Astrocyte (in vitro differentiated cells and primary cell): Measurements from ENCODE around the gene FAM3B. TPM values are rescaled to one million over a fixed set of nuclear protein-coding genes. Genes with fewer than 3 reads are reported as not detected.

Source experiments
- DNase-seq: peaks from one replicate; pipeline ENCODE4 v3.0.0-alpha.2; 2010; ENCODE audit warnings: low read depth
- FAIRE-seq: peaks from 2 replicates; lab custom pipeline; 2011; peaks lifted over from hg19 to GRCh38; lab: Jason Lieb, UNC
- H2AFZ ChIP-seq: 2 replicates; pipeline ENCODE4 v1.6.0; 2012; ENCODE audit warnings: low read depth, low read length, inconsistent platforms
- H3K27ac ChIP-seq: 2 replicates; pipeline ENCODE4 v1.5.1; 2011; ENCODE audit warnings: low read depth, low read length, inconsistent platforms
- H3K27me3 ChIP-seq: 2 replicates; pipeline ENCODE4 v1.6.0; 2011; ENCODE audit warnings: low read length, inconsistent platforms; ENCODE audit not compliant: insufficient read depth
- H3K36me3 ChIP-seq: 2 replicates; pipeline ENCODE4 v1.5.1; 2011; ENCODE audit warnings: low read length, inconsistent platforms; ENCODE audit not compliant: insufficient read depth
- H3K4me1 ChIP-seq: 2 replicates; pipeline ENCODE4 v1.5.1; 2011; ENCODE audit warnings: low read length, inconsistent platforms; ENCODE audit not compliant: insufficient read depth
- H3K4me2 ChIP-seq: 2 replicates; pipeline ENCODE4 v1.6.0; 2012; ENCODE audit warnings: low read length, inconsistent platforms
- H3K4me3 ChIP-seq: 2 replicates; pipeline ENCODE4 v1.5.1; 2011; ENCODE audit warnings: low read depth, mild to moderate bottlenecking, low read length, inconsistent platforms; ENCODE audit not compliant: insufficient read depth
- H3K79me2 ChIP-seq: 2 replicates; pipeline ENCODE4 v1.6.0; 2012; ENCODE audit warnings: mild to moderate bottlenecking, low read length, inconsistent platforms; ENCODE audit not compliant: insufficient read depth
- H3K9ac ChIP-seq: 2 replicates; pipeline ENCODE4 v1.6.0; 2012; ENCODE audit warnings: mild to moderate bottlenecking, low read length, inconsistent platforms
- H3K9me3 ChIP-seq: 2 replicates; pipeline ENCODE4 v1.5.1; 2012; ENCODE audit warnings: low read depth, mild to moderate bottlenecking, low read length, inconsistent platforms; ENCODE audit not compliant: insufficient read depth
- H4K20me1 ChIP-seq: 2 replicates; pipeline ENCODE4 v1.6.0; 2012; ENCODE audit warnings: low read length, inconsistent platforms; ENCODE audit not compliant: insufficient read depth
- H3K27ac Mint-ChIP-seq: one replicate; pipeline ENCODE4 v1.8.0; 2021; ENCODE audit warnings: mild to moderate bottlenecking, mixed read lengths; ENCODE audit not compliant: unreplicated experiment
- H3K27me3 Mint-ChIP-seq: one replicate; pipeline ENCODE4 v1.8.0; 2021; ENCODE audit warnings: low read depth, mixed read lengths; ENCODE audit not compliant: unreplicated experiment
- H3K36me3 Mint-ChIP-seq: one replicate; pipeline ENCODE4 v1.8.0; 2021; ENCODE audit warnings: low read depth, mixed read lengths; ENCODE audit not compliant: unreplicated experiment
- H3K4me1 Mint-ChIP-seq: one replicate; pipeline ENCODE4 v1.8.0; 2021; ENCODE audit warnings: low read depth, mixed read lengths; ENCODE audit not compliant: unreplicated experiment
- H3K4me3 Mint-ChIP-seq: one replicate; pipeline ENCODE4 v1.8.0; 2021; ENCODE audit warnings: mild to moderate bottlenecking, moderate library complexity, mixed read lengths; ENCODE audit not compliant: unreplicated experiment
- H3K9me3 Mint-ChIP-seq: one replicate; pipeline ENCODE4 v1.8.0; 2021; ENCODE audit warnings: mild to moderate bottlenecking, mixed read lengths; ENCODE audit not compliant: unreplicated experiment
- CTCF ChIP-seq: IDR thresholded peaks from 2 replicates; pipeline ENCODE4 v1.5.1; 2011; ENCODE audit warnings: low read depth, mild to moderate bottlenecking, inconsistent platforms, low read length, moderate library complexity; ENCODE audit not compliant: insufficient read depth
- EZH2 ChIP-seq: IDR thresholded peaks from 2 replicates; pipeline ENCODE4 v1.6.1; 2012; ENCODE audit warnings: mild to moderate bottlenecking, low read length, inconsistent platforms; ENCODE audit not compliant: insufficient read depth
- total RNA-seq: library from RNA; stranded (reverse); gene quantifications from 2 replicates; pipeline ENCODE4 v1.2.1, GENCODE V29; 2021

Gene FAM3B
- total RNA-seq, 1 donor from 2014 or later = not detected

- Mint-ChIP-seq H3K27me3 (peaks cover 7% of the 10 kb centered on the region), H3K9me3 (peaks cover 8% of the 10 kb centered on the region), H3K27ac (no peak overlapping the region), H3K4me3 (no peak overlapping the region), H3K4me1 (no peaks in the 10 kb centered on the region), H3K36me3 (peaks cover 22% of the 10 kb centered on the region)
- no peak overlapping the region for H3K4me3 ChIP-seq
- no peaks in the 10 kb centered on the region for H3K36me3 ChIP-seq
- no peak for TF ChIP-seq CTCF
- no peak for TF ChIP-seq EZH2
- no peak overlapping the region for H2AFZ ChIP-seq
- peaks cover 7% of the 10 kb centered on the region for H3K9me3 ChIP-seq
- H3K27ac ChIP-seq = no peak overlapping the region
- no peak overlapping the region for H3K4me2 ChIP-seq
- H3K27me3 ChIP-seq = peaks cover 3% of the 10 kb centered on the region
- no peak for DNase-seq
- no peak for FAIRE-seq
- no peak overlapping the region for H3K9ac ChIP-seq
- no peaks in the 10 kb centered on the region for H3K79me2 ChIP-seq
- no peaks in the 10 kb centered on the region for H4K20me1 ChIP-seq
- no peaks in the 10 kb centered on the region for H3K4me1 ChIP-seq
Observed at GRCh38 chr21:41387042-41387819, 70.6 kb downstream of the FAM3B start.

GRCh38 chr21:41387824-41388223, 71.2 kb downstream of the FAM3B start:
- FAIRE-seq = no peak
- TF ChIP-seq CTCF (no peak), EZH2 (no peak)
- H3K27me3 Mint-ChIP-seq = peaks cover 7% of the 10 kb centered on the region

GRCh38 chr21:41388259-41388658, 71.7 kb downstream of the FAM3B start:
- no peak overlapping the region for H3K4me3 ChIP-seq
- no peak overlapping the region for H3K27ac ChIP-seq
- H3K27ac Mint-ChIP-seq = no peak overlapping the region
- no peak overlapping the region for H3K9ac ChIP-seq
- TF ChIP-seq EZH2 (no peak), CTCF (no peak)
- H3K36me3 ChIP-seq = no peaks in the 10 kb centered on the region
- FAIRE-seq (no peak), DNase-seq (no peak)
- H3K9me3 Mint-ChIP-seq = peaks cover 8% of the 10 kb centered on the region
- no peak overlapping the region for H3K4me2 ChIP-seq
- no peaks in the 10 kb centered on the region for H3K79me2 ChIP-seq
- H3K4me1 Mint-ChIP-seq = no peaks in the 10 kb centered on the region
- no peak overlapping the region for H3K4me3 Mint-ChIP-seq
- H3K27me3 Mint-ChIP-seq = peaks cover 7% of the 10 kb centered on the region
- no peaks in the 10 kb centered on the region for H4K20me1 ChIP-seq
- H3K4me1 ChIP-seq = no peaks in the 10 kb centered on the region
- H3K36me3 Mint-ChIP-seq = peaks cover 17% of the 10 kb centered on the region
- H3K27me3 ChIP-seq = peaks cover 3% of the 10 kb centered on the region
- H3K9me3 ChIP-seq = peaks cover 7% of the 10 kb centered on the region
- no peak overlapping the region for H2AFZ ChIP-seq

More at GRCh38 chr21:41387824-41388223, 71.2 kb downstream of the FAM3B start:
- Histone ChIP-seq H4K20me1 (no peaks in the 10 kb centered on the region), H3K4me1 (no peaks in the 10 kb centered on the region), H3K9me3 (peaks cover 7% of the 10 kb centered on the region), H3K27ac (no peak overlapping the region), H3K27me3 (peaks cover 3% of the 10 kb centered on the region), H2AFZ (no peak overlapping the region), H3K4me3 (no peak overlapping the region), H3K9ac (no peak overlapping the region), H3K79me2 (no peaks in the 10 kb centered on the region), H3K4me2 (no peak overlapping the region), H3K36me3 (no peaks in the 10 kb centered on the region)
- Mint-ChIP-seq H3K9me3 (peaks cover 8% of the 10 kb centered on the region), H3K4me3 (no peak overlapping the region), H3K4me1 (no peaks in the 10 kb centered on the region), H3K36me3 (peaks cover 18% of the 10 kb centered on the region), H3K27ac (no peak overlapping the region)
- DNase-seq = no peak
